SK-N-MC (cell line): ENCODE data around the gene MYO10.

Experiments used
- EZH2 ChIP-seq: fragments of 200-600 bp; sonication (generic); IDR thresholded peaks from one replicate; pipeline ENCODE4 v1.6.1; 2017; ENCODE audit warnings: antibody characterized with exemption
- POLR2AphosphoS5 ChIP-seq: IDR thresholded peaks from 2 replicates; pipeline ENCODE4 v1.6.1; 2012; ENCODE audit warnings: mild to moderate bottlenecking, low read depth, low read length, borderline replicate concordance

- TF ChIP-seq EZH2 (no peak), POLR2AphosphoS5 (no peak)
These were observed 271.7 kb downstream of the MYO10 start for GRCh38 chr5:16664368-16664767.
